Thyroid gland (tissue), 4 donors: ENCODE data around the gene IGSF6. TPM values are rescaled to one million over a fixed set of nuclear protein-coding genes. Genes with fewer than 3 reads are reported as not detected.
"Not testable (repeated sequence)": the region's sequence is repeated elsewhere in the genome, so short reads cannot be mapped to it uniquely, and the experiment has no call there.

Source experiments
- DNase-seq, 2 donors: peaks; one replicate each; pipeline ENCODE4 v3.0.0-alpha.2; 2019
- H3K27ac ChIP-seq, 3 donors: fragments of 200-600 bp; sonication (generic); 1 replicate in 2 of 3; 2 replicates in 1 of 3; pipeline ENCODE4 v1.5.1; 2016 to 2019; ENCODE audit warnings: mild to moderate bottlenecking in 1 of 3, moderate library complexity in 1 of 3
- H3K27me3 ChIP-seq: fragments of 200-600 bp; sonication (generic); one replicate; pipeline ENCODE4 v1.5.1; 2019
- H3K36me3 ChIP-seq, 2 donors: fragments of 200-600 bp; sonication (generic); one replicate each; pipeline ENCODE4 v1.5.1; 2016 to 2019
- H3K4me1 ChIP-seq, 2 donors: fragments of 200-600 bp; sonication (generic); one replicate each; pipeline ENCODE4 v1.5.1; 2017 to 2019
- H3K4me3 ChIP-seq, 3 donors: fragments of 200-600 bp; sonication (generic); replicated peaks in 1 of 3; 1 replicate in 2 of 3; 2 replicates in 1 of 3; pipeline ENCODE4 v1.5.1; 2016; ENCODE audit warnings: mild to moderate bottlenecking in 1 of 3
- H3K9me3 ChIP-seq: fragments of 200-600 bp; sonication (generic); one replicate; pipeline ENCODE4 v1.5.1; 2017
- POLR2A ChIP-seq, 2 donors: fragments of 450-650 bp; IDR thresholded peaks; one replicate each; pipeline ENCODE4 v1.6.1; 2017; ENCODE audit warnings: antibody characterized with exemption in 2 of 2, mild to moderate bottlenecking in 2 of 2, moderate library complexity in 1 of 2
- WGBS, 2 donors: methylation state at CpG; one replicate each; pipeline ENCODE4 v1.1.5; 2017; 5-methylcytosine and 5-hydroxymethylcytosine counted together
- intact Hi-C: fragments of 100-400 bp; cut with DNase I; formaldehyde crosslinking; loops from one replicate; pipeline ENCODE4 v1.15.1; 2023
- total RNA-seq, 4 donors: library from RNA; depleted of rRNA; stranded (reverse); fragments of >200 nt; gene quantifications; one replicate each; pipeline ENCODE4 v1.2.3, GENCODE V29; 2016
- TF ChIP-seq, protein P1 (sequence below), 6 experiments: fragments of 200-600 bp in 3 of 6; fragments of 450-650 bp in 3 of 6; sonication (generic) in 3 of 6; IDR thresholded peaks; one replicate each; pipeline ENCODE4 v1.5.1; 2016 to 2019; ENCODE audit warnings: antibody characterized with exemption in 6 of 6, mild to moderate bottlenecking in 2 of 6, inconsistent platforms in 1 of 6, moderate library complexity in 1 of 6

IGSF6 gene
- total RNA-seq, 4 donors from 2014 or later = 0.56 to 1.4 (median 1.1) TPM

DNA sequence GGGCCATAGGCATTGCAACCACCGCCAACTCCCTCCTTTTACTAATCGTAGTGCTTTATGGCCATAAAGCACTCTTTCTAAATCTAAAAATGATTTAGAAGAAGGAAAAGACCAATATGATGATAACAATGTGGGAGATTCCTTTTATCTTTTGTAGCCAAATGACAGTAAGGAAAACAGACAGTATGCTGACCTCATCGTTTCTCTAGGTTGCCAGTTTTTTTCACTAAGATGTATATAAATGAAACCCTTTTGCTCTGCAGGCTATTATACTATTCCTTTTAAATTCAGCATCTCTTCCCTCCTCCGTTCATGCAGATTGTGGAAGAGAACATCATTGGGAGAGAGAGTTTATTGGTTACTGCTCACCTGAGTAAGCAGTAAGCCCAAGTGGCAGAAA is 36.7 kb upstream of the IGSF6 start:
- intact Hi-C loops = no loop called here
- WGBS, 2 donors = 76 to 80% methylated on average over 4 of the region's 4 CpGs
- Histone ChIP-seq H3K36me3 (no peaks in the 10 kb centered on the region), H3K27ac (no peak overlapping the region), H3K4me3 (no peak overlapping the region), H3K4me1 (no peaks in the 10 kb centered on the region), H3K27me3 (no peaks in the 10 kb centered on the region), H3K9me3 (no peaks in the 10 kb centered on the region)
- DNase-seq = no peak
- no peak for TF ChIP-seq POLR2A (IDR thresholded peaks at IDR 0.05)
- TF ChIP-seq, protein P1, sequence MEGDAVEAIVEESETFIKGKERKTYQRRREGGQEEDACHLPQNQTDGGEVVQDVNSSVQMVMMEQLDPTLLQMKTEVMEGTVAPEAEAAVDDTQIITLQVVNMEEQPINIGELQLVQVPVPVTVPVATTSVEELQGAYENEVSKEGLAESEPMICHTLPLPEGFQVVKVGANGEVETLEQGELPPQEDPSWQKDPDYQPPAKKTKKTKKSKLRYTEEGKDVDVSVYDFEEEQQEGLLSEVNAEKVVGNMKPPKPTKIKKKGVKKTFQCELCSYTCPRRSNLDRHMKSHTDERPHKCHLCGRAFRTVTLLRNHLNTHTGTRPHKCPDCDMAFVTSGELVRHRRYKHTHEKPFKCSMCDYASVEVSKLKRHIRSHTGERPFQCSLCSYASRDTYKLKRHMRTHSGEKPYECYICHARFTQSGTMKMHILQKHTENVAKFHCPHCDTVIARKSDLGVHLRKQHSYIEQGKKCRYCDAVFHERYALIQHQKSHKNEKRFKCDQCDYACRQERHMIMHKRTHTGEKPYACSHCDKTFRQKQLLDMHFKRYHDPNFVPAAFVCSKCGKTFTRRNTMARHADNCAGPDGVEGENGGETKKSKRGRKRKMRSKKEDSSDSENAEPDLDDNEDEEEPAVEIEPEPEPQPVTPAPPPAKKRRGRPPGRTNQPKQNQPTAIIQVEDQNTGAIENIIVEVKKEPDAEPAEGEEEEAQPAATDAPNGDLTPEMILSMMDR (IDR thresholded peaks at IDR 0.05) = no peak

DNA sequence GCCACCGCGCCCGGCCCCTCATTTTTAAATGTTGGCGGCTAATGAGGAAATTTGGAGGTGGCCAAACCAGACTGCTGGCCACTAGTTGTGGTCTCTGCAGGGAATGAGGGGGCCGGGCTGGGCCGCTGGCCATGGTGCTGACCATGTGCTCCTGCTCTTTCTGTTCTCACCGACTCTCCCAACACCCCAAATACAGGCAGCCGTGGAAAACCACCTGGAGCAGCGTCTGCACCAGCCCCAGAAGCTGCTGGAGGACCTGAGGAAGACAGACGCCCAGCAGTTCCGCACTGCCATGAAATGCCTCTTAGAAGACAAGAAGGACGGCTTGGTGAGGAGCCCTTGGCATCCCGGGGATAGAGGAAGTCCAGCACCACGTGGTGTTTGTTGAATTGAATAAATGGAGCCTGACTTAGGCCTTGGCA is 32.6 kb upstream of the IGSF6 start:
- Histone ChIP-seq H3K9me3 (no peaks in the 10 kb centered on the region), H3K27ac (no peak overlapping the region), H3K4me1 (no peaks in the 10 kb centered on the region), H3K36me3 (no peaks in the 10 kb centered on the region), H3K27me3 (no peaks in the 10 kb centered on the region), H3K4me3 (no peak overlapping the region)
- WGBS, 2 donors = 43 to 50% methylated on average over 12 to 14 of the region's 14 CpGs
- DNase-seq = no peak
- TF ChIP-seq POLR2A (IDR thresholded peaks at IDR 0.05) = no peak
- TF ChIP-seq, protein P1 (IDR thresholded peaks at IDR 0.05) = no peak
- intact Hi-C loops = no loop called here

DNA sequence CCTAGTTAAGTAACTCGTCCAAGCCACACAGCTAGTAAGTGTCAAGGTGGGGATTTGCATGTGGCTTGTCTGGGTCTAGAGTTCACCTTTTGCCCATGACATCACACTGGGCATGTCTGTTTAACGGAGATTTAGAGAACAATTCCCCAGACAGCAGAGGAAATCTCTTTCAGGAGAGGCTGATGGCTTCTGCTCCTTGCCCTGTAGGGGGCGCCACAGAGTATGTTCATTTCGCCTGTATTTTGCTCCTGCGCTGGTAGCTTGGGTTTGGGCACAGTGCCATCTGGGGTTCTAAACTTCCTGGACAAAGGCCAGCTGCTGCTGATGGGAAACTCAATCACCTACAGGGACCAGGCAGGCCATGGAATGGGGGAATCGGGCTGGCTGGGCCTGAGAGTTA is 31.8 kb upstream of the IGSF6 start:
- intact Hi-C loops = no loop called here
- Histone ChIP-seq H3K4me1 (no peaks in the 10 kb centered on the region), H3K36me3 (no peaks in the 10 kb centered on the region), H3K27ac (no peak overlapping the region), H3K9me3 (no peaks in the 10 kb centered on the region), H3K27me3 (no peaks in the 10 kb centered on the region), H3K4me3 (no peak overlapping the region)
- peak; percentile 6 to 16 for DNase-seq
- 32 to 33% methylated on average over 4 to 6 of the region's 6 CpGs for WGBS, 2 donors
- TF ChIP-seq POLR2A (IDR thresholded peaks at IDR 0.05) = no peak
- TF ChIP-seq, protein P1 (IDR thresholded peaks at IDR 0.05) = peak in 1 of 6 experiments; percentile 12

DNA sequence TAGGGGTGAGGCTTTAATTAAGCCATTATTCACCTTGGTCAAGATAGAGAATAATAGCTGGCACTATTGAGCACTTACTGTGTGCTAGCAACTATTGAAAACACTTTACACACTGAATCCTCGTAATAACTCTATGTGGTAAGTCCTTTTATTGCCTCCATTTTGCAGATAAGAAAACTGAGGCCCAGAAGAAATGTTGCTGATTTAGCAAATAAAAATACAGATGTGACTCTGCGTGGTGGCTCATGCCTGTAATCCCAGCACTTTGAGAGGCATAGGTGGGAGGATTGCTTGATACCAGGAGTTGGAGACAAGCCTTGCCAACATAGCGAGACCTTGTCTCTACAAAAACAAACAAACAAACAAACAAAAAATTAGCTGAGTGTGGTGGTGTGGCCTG is 30.8 kb upstream of the IGSF6 start:
- TF ChIP-seq, protein P1 (IDR thresholded peaks at IDR 0.05) = no peak
- TF ChIP-seq POLR2A (IDR thresholded peaks at IDR 0.05) = no peak
- 69 to 77% methylated on average over 3 of the region's 3 CpGs for WGBS, 2 donors
- Histone ChIP-seq H3K27me3 (no peaks in the 10 kb centered on the region), H3K36me3 (no peaks in the 10 kb centered on the region), H3K4me3 (no peak overlapping the region), H3K9me3 (no peaks in the 10 kb centered on the region), H3K4me1 (no peaks in the 10 kb centered on the region), H3K27ac (no peak overlapping the region)
- intact Hi-C loops = no loop called here
- no peak for DNase-seq

DNA sequence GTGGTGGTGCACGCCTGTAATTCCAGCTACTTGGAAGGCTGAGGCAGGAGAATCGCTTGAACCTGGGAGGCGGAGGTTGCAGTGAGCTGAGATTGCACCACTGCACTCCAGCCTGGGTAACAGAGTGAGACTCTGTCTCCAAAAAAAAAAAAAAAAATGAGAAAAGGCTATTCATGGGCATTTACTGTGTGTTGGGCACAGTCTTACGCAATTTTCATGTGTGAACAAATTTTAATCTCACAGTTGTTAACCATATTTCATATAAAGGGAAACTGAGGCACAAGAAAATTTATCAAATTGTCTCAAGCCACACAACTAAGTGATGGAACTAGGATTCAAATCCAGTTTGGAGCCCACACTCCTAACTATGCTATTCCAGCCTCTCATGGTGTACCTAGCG is 28.3 kb upstream of the IGSF6 start:
- H3K9me3 ChIP-seq, H3K27me3 ChIP-seq, H3K36me3 ChIP-seq, H3K27ac ChIP-seq, H3K4me3 ChIP-seq, H3K4me1 ChIP-seq, DNase-seq, intact Hi-C loops: not testable (repeated sequence)
- WGBS, 2 donors = 88 to 89% methylated on average over 5 of the region's 5 CpGs

DNA sequence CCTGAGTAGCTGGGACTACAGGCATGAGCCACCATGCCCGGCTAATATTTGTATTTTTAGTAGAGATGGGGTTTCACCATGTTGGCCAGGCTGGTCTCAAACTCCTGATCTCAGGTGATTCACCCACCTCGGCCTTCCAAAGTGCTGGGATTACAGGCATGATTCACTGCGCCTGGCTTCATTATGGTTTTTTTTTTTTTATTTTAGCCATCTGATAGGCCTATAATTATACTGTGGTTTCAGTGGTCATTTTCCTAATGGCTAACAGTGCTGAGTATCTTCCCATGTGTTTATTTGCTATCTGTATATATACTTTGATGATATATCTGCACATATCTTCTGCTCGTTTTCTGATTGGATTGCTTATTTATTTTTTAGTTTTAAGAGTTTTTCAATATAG is 22.0 kb upstream of the IGSF6 start:
- H3K4me3 ChIP-seq, H3K36me3 ChIP-seq, intact Hi-C loops, H3K9me3 ChIP-seq, H3K4me1 ChIP-seq, H3K27ac ChIP-seq, H3K27me3 ChIP-seq, DNase-seq: not testable (repeated sequence)
- WGBS, 2 donors = 92 to 94% methylated on average over 4 of the region's 4 CpGs
